Thymus (tissue), 11 donors: ENCODE data around the gene ERC1. TPM values are rescaled to one million over a fixed set of nuclear protein-coding genes. Genes with fewer than 3 reads are reported as not detected.
"Not testable (repeated sequence)": the region's sequence is repeated elsewhere in the genome, so short reads cannot be mapped to it uniquely, and the experiment has no call there.

ENCODE experiments used
- DNase-seq, 9 donors: peaks; one replicate each; pipeline ENCODE4 v3.0.0-alpha.2; 2013; ENCODE audit warnings: low spot score in 9 of 9, low read depth in 6 of 9, missing footprints in 1 of 9
- H3K27ac ChIP-seq, 2 donors: one replicate each; pipeline ENCODE4 v1.5.1; 2013; ENCODE audit warnings: control low read depth in 1 of 2, low read depth in 1 of 2, low read length in 1 of 2, mild to moderate bottlenecking in 1 of 2, moderate library complexity in 1 of 2
- H3K27me3 ChIP-seq, 2 donors: one replicate each; pipeline ENCODE4 v1.5.1; 2013; ENCODE audit warnings: low read length in 1 of 2; ENCODE audit not compliant: control insufficient read depth in 2 of 2, insufficient read depth in 1 of 2
- H3K36me3 ChIP-seq, 2 donors: one replicate each; pipeline ENCODE4 v1.5.1; 2013; ENCODE audit warnings: low read length in 1 of 2, mild to moderate bottlenecking in 1 of 2, moderate library complexity in 1 of 2; ENCODE audit not compliant: control insufficient read depth in 2 of 2, insufficient read depth in 2 of 2
- H3K4me1 ChIP-seq, 2 donors: one replicate each; pipeline ENCODE4 v1.5.1; 2013; ENCODE audit warnings: low read length in 2 of 2; ENCODE audit not compliant: control insufficient read depth in 2 of 2, insufficient read depth in 2 of 2
- H3K4me3 ChIP-seq, 2 donors: one replicate each; pipeline ENCODE4 v1.5.1; 2013; ENCODE audit warnings: low read length in 2 of 2, control low read depth in 1 of 2, mild to moderate bottlenecking in 1 of 2
- H3K9me3 ChIP-seq, 2 donors: one replicate each; pipeline ENCODE4 v1.5.1; 2013; ENCODE audit warnings: low read length in 1 of 2, mild to moderate bottlenecking in 1 of 2; ENCODE audit not compliant: control insufficient read depth in 2 of 2, insufficient read depth in 1 of 2
- WGBS: extraction: QIAGEN DNeasy Blood & Tissue Kit; methylation state at CpG from one replicate; pipeline ENCODE4 v1.1.7; 2013; 5-methylcytosine and 5-hydroxymethylcytosine counted together
- polyA plus RNA-seq: library from polyadenylated mRNA; stranded (reverse); fragments of 200-250 nt; gene quantifications from one replicate; pipeline ENCODE4 v1.2.3, GENCODE V29; 2013
- total RNA-seq: library from RNA; stranded (reverse); fragments of 120-200 nt; gene quantifications from one replicate; pipeline ENCODE4 v1.2.4, GENCODE V29; 2013
- donor health status: healthy.

ERC1 gene
- total and polyA plus RNA-seq, 2 donors, result 4.2 to 13.8 TPM

DNA sequence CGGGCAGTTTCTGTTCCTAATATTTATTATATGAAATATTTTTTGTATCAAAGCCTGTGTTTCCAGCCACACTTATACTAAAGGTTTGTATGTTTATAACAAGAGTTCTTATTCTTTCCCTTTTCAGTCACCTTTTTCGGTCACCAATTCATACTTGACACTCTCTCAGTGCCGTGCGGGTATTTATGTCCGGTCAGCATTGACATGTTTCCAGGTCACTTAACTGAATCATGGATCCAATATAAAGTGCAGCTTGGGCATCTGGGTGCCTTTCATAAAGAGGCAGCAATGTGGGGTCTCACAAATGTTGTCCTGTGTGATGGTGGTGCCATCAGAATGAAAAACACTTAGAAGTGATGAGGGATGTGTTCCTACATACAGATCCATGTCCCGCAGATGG lies 141.3 kb downstream of the ERC1 start:
- no peaks in the 10 kb centered on the region for H3K27me3 ChIP-seq
- H3K27ac ChIP-seq, result no peak overlapping the region
- WGBS, result 81% methylated on average over 6 of the region's 6 CpGs
- H3K4me1 ChIP-seq, result peaks cover 4% of the 10 kb centered on the region in 2 donors
- DNase-seq, result no peak
- H3K9me3 ChIP-seq, result no peaks in the 10 kb centered on the region
- no peaks in the 10 kb centered on the region for H3K36me3 ChIP-seq
- no peak overlapping the region for H3K4me3 ChIP-seq

DNA sequence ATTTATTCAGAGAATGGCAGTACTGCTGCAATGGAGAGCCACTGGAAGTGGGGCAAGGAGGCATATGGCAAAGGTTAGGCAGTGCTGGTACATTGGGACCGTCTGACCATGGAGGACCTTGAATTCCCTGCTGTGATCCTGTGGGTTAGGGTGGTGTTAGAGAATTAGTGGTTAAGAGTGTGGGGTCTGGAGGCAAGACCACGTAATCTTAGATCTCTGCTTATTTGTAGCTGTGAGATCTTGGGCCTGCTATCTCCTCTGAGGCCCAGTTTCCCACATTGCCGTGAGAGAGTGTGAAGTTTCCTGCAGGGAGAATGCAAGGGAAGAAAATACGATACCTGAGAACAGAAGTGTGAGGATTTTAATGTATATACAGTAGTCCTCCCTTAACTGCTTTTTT lies 147.7 kb downstream of the ERC1 start:
- DNase-seq, result no peak
- H3K27ac ChIP-seq, result no peak overlapping the region
- no peaks in the 10 kb centered on the region for H3K4me1 ChIP-seq
- WGBS, result over 99% methylated on average over 4 of the region's 4 CpGs
- H3K4me3 ChIP-seq, result no peak overlapping the region
- H3K27me3 ChIP-seq, result no peaks in the 10 kb centered on the region
- H3K36me3 ChIP-seq, result no peaks in the 10 kb centered on the region
- H3K9me3 ChIP-seq, result no peaks in the 10 kb centered on the region

DNA sequence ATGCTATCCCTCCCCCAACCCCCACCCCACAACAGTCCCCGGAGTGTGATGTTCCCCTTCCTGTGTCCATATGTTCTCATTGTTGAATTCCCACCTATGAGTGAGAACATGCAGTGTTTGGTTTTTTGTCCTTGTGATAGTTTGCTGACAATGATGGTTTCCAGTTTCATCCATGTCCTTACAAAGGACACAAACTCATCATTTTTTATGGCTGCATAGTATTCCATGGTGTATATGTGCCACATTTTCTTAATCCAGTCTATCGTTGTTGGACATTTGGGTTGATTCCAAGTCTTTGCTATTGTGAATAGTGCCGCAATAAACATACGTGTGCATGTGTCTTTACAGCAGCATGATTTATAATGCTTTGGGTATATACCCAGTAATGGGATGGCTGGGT lies 155.7 kb downstream of the ERC1 start:
- not testable (repeated sequence) for H3K27me3 ChIP-seq, H3K4me3 ChIP-seq, H3K4me1 ChIP-seq, H3K9me3 ChIP-seq, DNase-seq, H3K27ac ChIP-seq, H3K36me3 ChIP-seq
- WGBS, result 96% methylated on average over 4 of the region's 4 CpGs

DNA sequence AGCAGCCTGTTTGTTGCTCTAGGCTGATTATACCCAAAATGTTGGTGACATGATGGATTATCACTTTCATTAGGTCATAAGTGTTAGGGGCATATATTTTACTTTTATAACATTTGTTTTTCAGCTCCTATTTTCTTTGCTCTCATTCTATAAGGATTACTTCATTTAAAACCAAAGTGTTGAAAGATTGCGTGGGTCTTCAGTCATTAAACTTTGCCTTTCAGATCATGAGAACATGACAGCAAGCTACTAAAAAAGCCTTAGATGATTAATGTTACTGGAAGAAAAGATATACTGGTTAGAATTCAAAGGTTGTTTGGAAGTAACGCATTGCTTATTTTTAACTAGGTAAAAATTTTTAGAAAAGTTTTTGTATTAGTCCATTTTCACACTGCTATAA lies 156.8 kb downstream of the ERC1 start:
- Histone ChIP-seq H3K4me1 (no peaks in the 10 kb centered on the region), H3K27ac (no peak overlapping the region), H3K27me3 (no peaks in the 10 kb centered on the region), H3K4me3 (no peak overlapping the region), H3K9me3 (no peaks in the 10 kb centered on the region), H3K36me3 (peaks cover 3 to 6% of the 10 kb centered on the region in 2 donors)
- DNase-seq, result no peak
- 97% methylated on average over 2 of the region's 2 CpGs for WGBS

DNA sequence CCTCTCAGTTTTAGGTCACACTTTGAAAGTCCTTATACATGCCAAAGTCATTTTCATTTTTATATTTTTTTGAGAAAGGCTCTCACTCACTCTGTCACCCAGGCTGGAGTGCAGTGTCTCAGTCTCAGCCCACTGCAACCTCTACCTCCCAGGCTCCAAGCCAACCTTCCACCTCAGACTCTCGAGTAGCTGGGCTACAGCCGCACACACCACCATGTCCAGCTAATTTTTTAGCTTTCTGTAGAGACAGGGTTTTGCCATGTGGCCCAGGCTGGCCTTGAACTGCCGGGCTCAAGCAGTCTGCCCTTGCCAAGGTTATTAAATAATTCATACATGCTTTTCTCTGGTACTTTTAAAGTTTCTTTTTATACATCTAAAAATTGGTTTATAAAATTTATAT lies 166.0 kb downstream of the ERC1 start:
- H3K4me1 ChIP-seq, result no peaks in the 10 kb centered on the region
- DNase-seq, result no peak
- H3K4me3 ChIP-seq, result no peak overlapping the region
- H3K36me3 ChIP-seq, result peaks cover 3 to 5% of the 10 kb centered on the region in 2 donors
- no peak overlapping the region for H3K27ac ChIP-seq
- H3K27me3 ChIP-seq, result no peaks in the 10 kb centered on the region
- WGBS, result 81% methylated on average over 3 of the region's 3 CpGs
- H3K9me3 ChIP-seq, result no peaks in the 10 kb centered on the region

DNA sequence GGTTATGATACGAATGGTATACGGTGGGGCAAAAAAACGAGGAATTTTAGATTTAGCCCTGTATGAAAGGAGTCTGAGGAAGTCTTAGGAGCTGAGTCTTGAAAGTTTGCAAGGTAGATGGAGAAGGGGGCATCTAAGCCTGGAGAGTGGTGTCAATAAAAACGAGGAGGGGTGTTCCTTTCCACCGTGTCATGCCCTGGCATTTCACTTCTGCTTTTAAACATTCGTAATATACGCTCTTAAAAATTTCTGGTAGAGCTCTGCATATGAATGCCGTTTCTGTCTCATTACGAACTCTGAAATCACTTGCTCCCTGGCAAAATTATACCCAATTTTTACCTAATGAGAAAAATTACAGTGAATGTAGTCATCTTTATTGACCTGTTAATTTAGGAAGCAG lies 170.2 kb downstream of the ERC1 start:
- Histone ChIP-seq H3K36me3 (no peaks in the 10 kb centered on the region), H3K27me3 (no peaks in the 10 kb centered on the region), H3K4me1 (no peaks in the 10 kb centered on the region), H3K9me3 (no peaks in the 10 kb centered on the region), H3K27ac (no peak overlapping the region), H3K4me3 (no peak overlapping the region)
- 76% methylated on average over 9 of the region's 9 CpGs for WGBS
- no peak for DNase-seq

DNA sequence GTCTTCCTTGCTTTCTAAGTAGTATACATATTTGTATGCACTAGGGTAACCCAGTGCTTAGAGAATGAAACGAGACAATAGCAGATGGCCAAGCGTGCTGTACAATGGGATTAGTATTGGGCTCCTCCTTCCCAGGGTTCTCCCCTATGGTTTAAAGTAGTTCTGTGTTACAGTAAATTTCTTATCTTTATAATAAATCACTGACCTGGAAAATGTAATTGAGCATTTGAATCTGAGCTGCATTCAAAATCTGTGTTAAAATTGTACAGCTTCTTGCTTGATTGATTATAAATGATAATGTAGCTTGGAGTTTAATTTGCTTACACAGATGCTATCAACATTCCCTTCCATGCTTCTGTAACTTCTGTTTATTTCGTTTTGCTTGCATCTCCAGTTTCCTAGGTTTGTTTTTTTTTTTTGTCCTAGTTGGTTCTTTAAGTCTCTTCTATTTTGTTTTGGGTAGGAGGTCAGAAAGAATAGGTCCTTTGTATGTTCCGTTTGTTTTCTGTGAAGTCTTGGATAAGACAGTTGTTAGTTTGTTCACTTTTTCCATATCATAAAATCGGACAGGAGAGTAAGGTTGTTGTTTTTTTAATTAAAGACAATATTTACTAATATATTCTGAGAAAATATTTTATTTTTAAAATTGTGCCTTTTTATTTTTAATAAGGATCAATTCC lies 171.2 kb downstream of the ERC1 start:
- no peaks in the 10 kb centered on the region for H3K4me1 ChIP-seq
- DNase-seq, result no peak
- H3K9me3 ChIP-seq, result no peaks in the 10 kb centered on the region
- H3K4me3 ChIP-seq, result no peak overlapping the region
- 95% methylated on average over 5 of the region's 5 CpGs for WGBS
- no peaks in the 10 kb centered on the region for H3K27me3 ChIP-seq
- H3K27ac ChIP-seq, result no peak overlapping the region
- no peaks in the 10 kb centered on the region for H3K36me3 ChIP-seq

DNA sequence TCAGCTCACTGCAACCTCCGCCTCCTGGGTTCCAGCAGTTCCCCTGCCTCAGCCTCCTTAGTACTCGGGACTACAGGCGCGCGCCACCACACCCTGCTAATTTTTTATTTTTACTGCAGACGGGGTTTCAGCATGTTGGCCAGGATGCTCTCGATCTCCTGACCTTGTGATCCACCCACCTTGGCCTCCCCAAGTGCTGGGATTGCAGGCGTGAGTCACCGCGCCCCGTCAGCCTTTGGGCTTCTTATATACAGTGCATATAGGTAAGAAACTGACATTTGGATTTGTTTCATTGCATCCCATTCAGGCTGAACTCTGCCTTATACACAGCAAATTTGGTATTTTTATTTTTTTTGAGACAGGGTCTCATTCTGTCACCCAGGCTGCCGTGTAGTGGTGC lies 176.8 kb downstream of the ERC1 start:
- no peak for DNase-seq
- Histone ChIP-seq H3K4me3 (no peak overlapping the region), H3K4me1 (no peaks in the 10 kb centered on the region), H3K27ac (no peak overlapping the region), H3K36me3 (peaks cover 0 to 5% of the 10 kb centered on the region in 2 donors), H3K27me3 (no peaks in the 10 kb centered on the region), H3K9me3 (no peaks in the 10 kb centered on the region)
- 93% methylated on average over 12 of the region's 12 CpGs for WGBS

DNA sequence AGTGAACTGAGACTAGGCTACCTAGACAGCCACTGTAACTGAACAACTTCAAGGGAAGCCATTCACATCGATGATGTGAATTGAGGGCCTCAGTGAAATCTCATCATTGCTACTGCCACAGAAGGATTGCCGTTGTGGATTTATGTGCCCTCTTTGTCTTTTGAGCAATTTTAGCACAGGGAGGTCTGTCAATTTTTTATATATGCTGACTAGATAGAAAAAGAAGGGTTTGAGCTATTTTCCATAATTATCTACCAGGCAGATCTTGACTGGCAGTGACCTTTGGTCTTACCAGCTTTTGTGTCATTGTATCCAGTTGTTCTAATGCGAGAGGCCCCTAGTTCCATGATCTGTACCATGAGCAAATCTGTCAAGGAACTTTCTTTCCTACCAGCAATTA lies 179.4 kb downstream of the ERC1 start:
- Histone ChIP-seq H3K27me3 (no peaks in the 10 kb centered on the region), H3K27ac (no peak overlapping the region), H3K36me3 (peaks cover 0 to 5% of the 10 kb centered on the region in 2 donors), H3K4me1 (no peaks in the 10 kb centered on the region), H3K4me3 (no peak overlapping the region), H3K9me3 (no peaks in the 10 kb centered on the region)
- 98% methylated on average over 3 of the region's 3 CpGs for WGBS
- DNase-seq, result no peak
